ENCODE measurements around the gene NEDD8.

Gene NEDD8

DNA sequence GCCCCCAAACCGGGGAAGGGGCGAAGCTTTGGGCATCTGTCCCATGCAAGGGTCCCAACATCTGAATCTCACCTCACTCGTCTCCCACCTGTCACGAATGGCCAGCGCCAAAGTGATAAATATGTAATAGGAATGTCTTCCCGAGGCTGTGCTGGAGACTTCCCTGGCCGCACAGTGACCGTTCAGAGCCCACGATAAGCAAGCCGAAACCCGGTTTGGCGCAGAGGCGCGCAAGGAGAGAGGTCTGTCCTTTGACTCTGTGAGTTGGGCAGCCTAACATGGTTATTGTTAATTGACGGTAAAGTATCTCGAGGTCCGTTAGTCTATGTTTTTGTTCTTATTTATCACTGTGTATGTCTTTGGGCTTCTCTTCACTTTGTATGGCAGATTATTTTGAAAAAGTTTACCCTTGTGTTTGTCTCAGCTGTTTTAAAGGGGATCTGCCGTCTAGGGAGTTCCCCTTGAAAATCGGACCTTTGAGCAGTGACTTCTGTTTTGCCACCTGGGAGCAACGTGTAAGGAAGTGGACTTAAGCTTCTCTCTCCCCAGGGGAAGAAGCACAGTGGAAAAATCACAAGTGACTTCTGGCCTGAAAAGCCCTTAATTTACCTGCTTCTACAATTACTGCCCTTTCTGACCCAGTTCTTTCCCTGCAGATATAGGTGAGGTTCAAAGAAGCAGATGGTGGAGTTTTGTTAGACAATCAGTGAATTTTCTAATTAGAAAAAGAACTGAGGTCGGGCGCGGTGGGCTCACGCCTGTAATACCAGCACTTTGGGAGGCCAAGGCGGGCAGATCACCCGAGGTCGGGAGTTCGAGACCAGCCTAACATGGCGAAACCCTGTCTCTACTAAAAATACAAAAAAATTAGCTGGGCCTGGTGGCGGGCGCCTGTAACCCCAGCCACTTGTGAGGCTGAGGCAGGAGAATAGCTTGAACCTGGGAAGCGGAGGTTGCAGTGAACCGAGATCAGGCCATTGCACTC is 35.8 kb downstream of the NEDD8 start:
- no peak for DNase-seq (ENCODE audit: low read depth in 2 of 2)

DNA sequence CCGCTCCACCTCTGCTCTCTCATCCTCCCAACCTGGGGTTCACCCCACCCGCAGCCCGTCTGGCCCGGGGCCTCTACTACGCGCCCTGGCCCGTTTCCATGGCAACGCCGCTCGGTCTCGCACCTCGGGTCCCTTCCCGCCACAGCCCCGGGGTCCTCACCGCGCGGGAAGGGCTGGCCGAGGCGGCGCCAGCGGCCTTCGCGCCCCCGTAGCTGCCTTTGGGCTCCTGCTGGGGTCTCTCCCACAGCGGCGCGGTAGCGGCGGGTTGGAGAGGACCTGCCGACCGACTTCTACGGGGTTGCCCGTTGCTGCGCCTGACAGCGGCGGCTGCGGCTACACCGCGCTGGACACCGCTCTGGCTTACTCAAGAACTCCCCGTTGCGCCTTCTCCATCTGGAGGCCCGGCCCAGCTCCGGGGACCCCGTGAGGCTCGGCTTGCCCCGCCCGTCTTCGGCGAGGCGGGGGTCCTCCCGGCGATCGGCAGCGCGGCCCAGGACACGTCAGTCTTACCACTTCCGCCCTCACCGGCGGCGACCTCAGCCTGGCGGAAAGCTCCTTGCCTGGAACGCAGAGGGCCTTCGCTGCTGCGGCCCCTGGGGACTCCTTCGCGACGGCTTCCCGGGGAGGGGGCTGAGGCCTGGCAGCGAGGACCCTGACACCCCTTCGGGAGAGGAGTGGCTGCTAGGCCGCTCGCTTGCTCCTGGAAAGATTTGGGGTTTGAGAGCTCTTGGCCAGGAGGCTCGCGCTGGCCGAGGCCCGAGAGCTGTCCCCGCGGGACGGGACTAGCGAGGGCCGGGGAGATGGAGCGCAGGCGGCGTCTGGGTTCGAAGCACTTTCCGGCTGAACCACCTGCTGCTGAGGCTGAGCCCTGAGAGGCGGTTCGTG is 36.7 kb downstream of the NEDD8 start, which contains the start of gene TM9SF1:
TSS of gene TM9SF1 (minus strand) at position 256 of the 885 bp plus-strand sequence. CDS start 422 bp downstream, outside the sequence.
- DNase-seq (ENCODE audit: low read depth in 2 of 2): peak; percentile 74 to 80

DNA sequence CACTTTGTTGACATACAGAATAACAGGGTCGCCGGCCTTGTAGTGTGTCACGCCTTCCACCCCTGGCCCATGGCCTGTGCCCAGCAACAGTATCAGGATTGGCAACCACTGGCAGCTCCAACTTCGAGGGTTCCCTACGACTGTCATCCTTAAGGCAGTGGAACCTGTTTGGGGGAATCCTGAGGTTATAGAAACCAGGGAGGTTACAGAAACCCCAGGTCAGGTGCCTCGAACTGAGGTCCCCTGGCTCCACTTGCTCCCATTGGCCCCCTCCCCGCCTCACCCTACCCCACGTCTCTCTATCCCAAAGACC is 37.3 kb downstream of the NEDD8 start:
- DNase-seq (ENCODE audit: low read depth in 2 of 2): no peak

DNA sequence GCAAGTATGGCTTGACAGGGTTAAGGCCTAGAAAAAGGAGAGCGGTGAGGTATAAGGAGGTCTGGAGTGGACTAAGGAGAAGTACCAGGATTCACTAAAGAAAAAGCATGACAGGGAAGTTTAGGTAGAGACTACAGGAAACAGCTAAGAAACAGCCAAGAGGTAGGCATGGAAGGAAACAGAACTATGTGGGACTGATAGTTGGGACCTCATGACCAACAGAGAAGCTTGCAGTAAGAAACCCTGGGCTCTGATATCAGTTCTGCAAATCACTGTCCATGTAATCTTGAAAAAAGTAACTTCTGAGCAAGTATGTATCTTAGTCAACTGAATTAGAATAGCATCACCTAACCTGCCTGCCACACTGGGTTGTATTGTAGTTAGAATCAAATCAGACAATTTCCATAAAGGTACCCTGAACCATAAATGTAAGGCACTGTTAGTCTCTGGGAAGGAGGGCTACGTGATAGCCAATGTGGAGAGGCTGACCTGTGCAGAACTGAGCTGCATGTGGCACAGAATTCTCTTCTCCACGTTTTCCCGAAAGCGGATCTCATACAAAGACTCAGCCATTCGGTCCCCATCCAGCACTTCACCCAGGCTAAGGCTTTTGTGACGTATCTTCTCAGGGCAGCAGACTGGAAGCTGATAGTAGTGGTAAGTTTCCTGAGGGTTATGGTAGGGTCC is 37.8 kb downstream of the NEDD8 start:
- no peak for DNase-seq (ENCODE audit: low read depth in 2 of 2)

DNA sequence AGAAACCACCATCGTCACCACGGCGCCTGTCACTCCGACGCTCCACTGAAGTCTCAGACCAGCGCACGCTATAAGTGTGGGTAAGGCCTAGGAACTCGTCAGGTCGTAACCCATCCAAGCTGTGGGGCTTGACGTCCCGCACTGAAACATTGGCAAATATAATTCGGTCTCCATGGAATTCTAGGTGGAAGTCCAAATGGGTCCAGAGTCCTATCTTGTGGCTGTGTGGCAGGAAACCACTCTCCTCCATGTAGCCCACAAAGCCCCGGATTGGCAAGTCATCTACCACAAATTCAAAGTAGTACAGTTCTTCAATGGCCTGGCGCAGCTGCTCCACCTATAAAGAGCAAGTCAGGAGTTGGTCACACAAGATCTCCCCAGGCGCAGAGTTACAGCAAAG is 39.2 kb downstream of the NEDD8 start:
- no peak for DNase-seq (ENCODE audit: low read depth in 2 of 2)

DNA sequence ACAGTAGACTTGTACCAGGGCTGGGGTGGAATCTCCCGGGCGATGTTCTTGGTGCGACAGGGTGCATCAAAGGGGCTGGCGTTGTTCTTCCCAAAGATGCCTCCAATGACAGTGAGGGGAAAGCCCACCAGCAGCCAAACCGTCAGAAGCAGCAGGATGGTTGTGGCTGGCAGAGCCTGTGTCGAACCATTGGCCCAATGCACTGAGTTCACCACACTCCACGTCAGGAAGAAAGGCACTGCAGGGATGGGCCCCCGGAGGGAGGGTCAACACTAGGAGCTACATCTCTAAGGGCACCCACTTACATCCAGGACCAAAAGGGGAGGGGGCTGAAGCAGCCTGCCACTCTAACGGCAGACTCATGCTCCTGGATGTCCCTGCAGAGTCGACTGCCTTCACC is 41.8 kb downstream of the NEDD8 start:
- DNase-seq (ENCODE audit: low read depth in 2 of 2): no peak

DNA sequence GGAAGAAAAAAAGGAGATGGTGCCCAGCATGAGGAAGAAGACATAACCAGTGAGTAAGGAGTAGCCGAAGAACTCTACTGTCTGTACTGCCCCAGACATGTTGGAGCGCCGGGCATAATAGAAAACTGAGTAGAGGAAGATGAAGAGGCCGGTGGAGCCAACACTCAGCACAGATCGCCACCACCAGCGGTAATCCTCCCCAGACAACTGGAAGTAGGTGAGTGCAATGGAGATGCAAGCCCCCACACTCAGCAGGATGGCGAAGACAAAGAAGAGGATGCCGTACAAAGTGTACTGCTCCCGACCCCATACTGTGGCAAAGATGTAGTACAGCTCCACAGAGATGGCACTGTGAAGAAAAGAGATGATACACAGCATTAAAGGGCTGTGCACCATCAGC is 42.7 kb downstream of the NEDD8 start:
- DNase-seq (ENCODE audit: low read depth in 2 of 2): no peak

DNA sequence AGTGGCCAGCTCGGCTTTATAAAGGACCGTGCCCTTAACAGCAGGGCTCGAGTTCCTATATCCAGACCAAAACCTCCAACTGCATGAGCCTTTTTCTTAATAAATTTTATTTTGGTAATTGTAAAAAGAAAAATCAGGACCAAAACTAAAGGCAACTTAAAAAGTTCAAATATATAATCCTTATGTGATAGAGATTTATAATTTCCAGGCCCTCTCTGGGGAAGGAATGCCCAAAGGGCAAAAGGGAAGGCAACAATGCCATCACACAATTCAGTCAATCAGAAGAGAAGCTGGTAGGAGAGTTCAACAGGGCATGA is 43.1 kb downstream of the NEDD8 start:
- DNase-seq (ENCODE audit: low read depth in 2 of 2): no peak

DNA sequence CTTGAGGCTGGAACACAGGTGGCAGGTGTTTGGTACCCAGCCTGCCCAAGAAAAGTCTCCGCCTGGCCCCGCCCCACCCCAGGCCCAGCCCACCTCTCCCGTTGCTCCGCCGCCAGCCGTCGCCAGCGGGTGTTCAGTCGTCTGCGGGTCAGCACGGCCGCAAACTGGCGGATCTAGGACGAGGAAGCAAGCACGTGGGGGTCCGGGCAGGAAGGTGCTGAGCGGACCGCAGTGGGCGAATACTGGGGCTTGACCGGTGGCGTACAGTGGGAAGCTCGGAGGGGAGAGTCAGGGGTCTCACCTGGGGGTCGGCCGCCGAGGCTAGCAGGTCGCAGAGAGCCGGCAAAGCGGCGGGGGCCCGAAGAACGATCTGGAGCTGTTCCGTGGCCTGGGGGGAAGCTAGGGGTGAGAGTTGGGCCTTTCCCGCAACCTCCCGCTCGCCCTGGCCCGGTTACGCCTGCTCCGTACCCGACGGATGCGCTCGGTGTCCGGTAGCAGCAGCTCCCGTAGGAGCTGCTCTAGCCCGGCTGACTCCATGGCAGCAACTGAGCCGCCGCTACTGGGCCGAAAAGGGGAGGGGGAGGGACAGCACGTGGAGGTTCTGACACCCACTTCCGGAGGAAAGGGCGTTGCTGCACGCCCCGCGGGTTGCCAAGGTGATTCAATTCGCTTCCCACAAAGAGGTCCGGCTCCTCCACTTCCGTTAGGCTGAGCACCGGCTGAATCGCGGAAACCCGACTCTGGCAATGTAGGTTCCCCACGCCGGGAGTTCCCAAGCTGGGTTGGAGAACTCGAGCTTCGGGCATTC is 43.7 kb downstream of the NEDD8 start, which contains the start of gene IPO4:
TSS of gene IPO4 (minus strand) at position 566 of the 808 bp plus-strand sequence. CDS start at position 537, 29 bp downstream.
- DNase-seq (ENCODE audit: low read depth in 2 of 2): peak; percentile 89 to 94

DNA sequence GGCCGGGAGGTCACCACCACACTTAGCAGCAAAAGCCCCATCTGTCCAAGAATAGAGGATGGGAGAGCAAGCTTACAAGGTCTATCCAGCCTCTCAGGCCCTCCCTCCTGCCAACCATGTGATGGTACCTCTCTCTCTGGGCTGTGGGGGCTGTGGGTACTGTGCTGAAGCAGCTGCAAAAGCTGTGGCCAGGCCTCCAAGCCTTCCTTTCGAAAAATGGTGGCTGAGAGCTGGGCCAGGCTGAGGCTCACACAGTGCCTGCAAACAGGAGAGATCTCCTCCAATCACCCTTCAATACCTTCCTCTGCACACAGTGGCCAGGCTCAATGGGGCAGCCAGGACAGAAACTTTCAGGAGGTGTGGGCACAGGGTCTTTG is 44.6 kb downstream of the NEDD8 start:
- no peak for DNase-seq (ENCODE audit: low read depth in 2 of 2)

DNA sequence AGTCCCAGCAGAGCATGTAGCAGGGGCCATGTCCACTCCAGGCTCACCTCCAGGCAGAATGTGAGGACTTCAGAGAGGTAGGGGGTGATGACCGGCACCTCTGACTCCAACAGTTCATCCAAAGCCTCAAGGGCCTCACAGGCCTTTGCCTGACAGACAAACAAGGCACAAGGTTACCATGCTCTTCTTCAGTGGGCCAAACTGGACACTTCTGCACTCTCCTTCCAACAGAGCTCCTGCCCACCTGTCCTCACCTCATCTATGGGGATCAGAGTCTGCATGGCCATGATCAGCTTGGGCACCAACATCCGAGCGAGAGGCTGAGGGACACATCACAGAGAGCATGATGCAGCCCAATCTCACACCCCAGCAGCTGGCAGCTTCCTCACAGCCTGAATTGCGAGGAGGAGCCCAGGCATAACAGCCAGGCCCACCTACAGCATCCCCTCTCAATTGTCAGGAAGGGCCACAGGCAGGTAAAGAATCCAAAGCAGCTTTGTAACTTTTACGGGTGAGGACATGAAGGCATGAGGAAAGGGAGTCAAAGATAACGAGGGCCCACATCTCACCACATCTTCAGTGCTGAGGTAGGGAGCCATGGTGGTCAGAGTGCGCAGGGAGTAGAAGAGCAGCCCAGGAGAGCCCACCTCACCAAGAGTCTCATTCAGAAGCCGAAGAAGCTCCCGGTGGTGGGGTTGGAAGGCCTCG is 45.2 kb downstream of the NEDD8 start:
- no peak for DNase-seq (ENCODE audit: low read depth in 2 of 2)

DNA sequence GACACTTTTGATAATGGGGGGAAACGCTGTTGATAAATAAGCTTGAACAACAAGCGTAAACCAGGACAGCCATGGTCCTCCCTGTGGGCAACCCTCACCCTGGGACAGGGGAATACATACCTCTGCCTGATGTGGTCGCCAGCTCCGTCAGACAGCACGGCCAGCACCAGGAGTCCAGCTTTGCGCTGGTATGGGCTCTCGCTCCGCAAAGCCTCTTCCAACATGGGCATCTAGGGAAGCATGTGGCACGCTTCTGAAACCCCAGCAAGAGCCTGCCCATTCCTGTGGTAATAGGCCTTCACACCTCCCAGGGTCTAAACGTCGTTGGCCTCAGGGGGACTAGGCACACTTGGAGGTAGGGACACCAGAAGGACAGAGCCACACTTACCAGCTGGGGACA is 46.4 kb downstream of the NEDD8 start:
- no peak for DNase-seq (ENCODE audit: low read depth in 2 of 2)

DNA sequence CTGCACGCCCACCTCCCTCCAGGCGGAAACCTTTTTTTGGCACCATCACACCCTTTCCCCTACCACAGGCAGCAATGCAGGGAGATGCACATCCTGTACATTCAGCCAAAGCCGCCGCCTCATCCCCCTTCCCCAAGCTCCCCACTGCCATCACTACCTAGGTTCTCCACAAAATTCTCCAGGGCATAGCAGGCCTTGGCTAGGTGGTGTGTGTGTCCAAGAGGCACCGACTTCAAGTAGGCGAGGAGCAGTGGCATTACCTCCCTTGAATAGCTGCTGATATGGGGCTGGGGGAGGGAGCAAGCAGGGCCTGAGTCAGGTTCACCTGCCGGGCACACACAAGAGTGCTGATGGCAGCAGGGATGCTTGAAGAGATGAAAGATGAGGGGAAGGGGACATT is 47.1 kb downstream of the NEDD8 start:
- no peak for DNase-seq (ENCODE audit: low read depth in 2 of 2)

DNA sequence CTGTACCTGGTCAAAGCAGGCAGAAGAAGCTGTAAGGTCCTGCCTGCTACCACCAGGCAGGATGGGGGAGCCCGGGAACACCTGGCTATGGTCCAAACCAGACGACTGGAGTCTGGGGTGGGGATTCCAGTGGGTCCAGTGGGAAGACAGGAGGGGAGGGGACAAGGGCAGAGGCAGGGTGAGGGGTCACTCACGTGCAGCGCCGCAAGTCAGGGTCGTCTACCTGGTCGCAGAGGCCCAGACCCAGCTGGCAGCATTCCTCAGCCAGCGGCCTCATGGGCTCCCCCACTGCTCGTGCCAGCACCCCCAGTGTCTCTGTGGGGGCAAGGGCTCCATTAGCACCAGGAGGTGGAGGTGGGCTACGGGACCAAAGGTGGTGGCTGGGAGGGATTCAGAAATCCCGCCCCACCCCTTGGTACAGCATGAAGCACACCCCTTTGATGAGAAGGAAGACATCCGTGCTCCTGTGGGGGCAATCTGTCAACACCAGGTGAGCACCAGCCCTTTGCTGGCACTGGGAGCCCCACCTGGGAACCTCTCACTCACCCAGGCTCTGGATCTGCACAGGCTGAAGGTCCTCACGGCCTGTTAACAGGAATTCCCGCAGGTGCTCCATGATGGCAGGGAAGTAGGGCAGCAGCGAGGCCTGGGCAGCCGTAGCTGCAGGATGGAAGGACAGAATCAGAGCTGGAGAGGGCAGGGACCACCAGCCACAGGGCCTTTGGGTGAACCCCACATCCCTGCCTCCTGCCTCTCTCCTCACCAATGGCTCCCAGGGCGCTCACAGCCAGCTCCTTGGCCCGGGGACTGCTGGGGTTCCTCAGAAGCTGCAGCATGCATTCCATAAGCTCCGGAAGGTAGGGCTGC is 47.8 kb downstream of the NEDD8 start:
- DNase-seq (ENCODE audit: low read depth in 2 of 2): no peak

DNA sequence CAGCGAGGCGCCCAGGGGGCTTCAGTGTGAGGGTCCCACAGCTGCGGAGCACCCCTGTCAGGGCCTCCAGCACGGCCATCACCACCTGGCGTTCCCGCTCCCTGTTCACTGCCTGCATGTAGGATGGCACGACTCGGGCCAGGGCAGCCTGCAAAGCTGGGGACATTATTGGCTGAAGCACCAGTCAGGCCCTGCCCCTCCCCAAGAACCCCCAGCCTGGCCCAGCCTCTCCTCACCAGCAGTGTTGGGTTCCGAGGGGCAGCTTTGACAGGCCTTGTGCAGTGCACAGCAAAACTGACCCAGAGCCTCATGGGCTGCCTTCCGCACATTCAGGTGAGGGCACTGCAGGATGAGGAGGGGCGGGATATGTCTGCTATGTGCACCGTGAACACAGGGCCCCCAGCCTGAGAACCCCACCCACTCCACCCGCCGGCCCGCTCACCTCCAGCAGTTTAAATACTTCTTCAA is 49.1 kb downstream of the NEDD8 start:
- no peak for DNase-seq (ENCODE audit: low read depth in 2 of 2)

DNA sequence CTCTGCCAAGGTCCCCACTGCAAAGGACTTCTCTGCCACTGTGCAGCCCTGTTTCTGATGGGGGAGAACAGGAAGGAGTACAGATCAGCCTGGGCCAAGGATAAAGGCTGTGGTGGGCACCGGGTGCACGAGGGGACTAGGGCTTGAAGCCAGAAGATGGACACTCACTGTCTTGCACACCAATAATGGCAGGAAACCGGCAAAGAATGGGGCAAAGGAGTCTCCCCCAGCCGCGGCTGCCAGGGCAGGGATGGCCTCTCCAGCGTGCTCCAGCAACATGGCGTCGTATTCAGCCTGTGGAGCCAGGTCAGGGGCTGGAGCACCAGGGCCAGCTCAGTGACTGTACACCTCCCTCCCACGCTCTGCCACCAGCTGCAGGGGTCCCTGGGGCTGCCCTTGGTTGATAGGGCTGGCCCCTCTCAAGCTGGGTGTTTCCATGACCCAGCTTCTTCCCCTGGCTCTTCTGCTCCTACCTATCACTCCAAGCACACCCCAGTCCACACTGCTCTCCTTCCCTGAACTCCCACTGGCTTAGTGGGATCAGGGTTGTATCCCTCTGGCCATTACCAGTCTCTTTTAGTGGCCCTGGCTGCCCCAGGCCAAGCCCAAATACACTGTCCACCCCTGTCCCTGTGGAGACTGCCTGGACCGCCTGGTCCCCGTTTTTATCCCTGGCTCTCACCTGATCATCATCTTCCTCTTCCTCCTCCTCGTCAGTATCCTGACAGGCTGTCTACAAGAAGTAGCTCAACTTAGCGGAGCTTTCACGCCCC is 49.9 kb downstream of the NEDD8 start:
- DNase-seq (ENCODE audit: low read depth in 2 of 2): no peak

DNA sequence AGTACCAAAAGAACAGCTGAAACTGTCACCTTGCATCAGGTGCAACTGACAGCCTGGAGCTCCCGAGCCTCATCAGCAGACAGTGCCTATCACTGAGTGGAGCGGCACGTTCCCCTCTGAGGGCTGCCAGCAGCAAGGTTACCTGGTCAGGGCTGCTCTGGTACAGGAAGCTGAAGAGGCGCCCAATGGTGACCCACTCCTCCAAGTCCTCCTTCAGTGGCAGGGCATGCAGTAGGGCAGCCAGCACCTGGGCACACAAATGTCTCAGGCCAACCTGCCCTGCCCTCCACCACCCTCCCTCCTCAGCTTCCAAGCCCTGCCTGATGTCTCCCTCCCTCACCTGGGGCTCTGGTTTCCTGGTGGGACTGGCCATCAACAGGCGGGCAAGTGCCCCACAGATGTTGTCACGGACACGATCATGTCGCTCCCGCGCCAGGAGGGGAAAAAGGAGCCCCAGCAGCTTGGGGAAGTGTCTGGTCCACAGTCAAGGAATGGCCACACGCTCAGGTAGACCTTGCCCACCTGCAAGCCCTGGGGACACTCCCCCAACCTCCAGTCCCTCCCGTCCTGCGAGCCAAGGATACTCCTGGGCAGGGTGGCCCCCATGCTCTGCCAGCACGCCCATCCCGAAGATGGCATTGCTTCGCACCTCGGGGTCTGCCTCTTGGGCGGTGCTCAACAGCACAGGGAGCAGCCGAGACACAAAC is 50.6 kb downstream of the NEDD8 start:
- DNase-seq (ENCODE audit: low read depth in 2 of 2): no peak

Data from stimulated activated CD8-positive, alpha-beta memory T cell treated with anti-CD3 and anti-CD28 coated beads, Interleukin-15, amount 100 ng/mL, for 4 hours (primary cell).